CD8-positive, alpha-beta memory T cell (primary cell): ENCODE results near the gene TBC1D7. TPM values are rescaled to one million over a fixed set of nuclear protein-coding genes. Genes with fewer than 3 reads are reported as not detected.
A peak's percentile ranks its signal among the peaks of the same experiment; 100 is the strongest.
"Not testable (repeated sequence)": the region's sequence is repeated elsewhere in the genome, so short reads cannot be mapped to it uniquely, and the experiment has no call there.

Experiments
- CTCF ChIA-PET: fragments of 350-600 bp; sonication (Branson Sonifier 250); formaldehyde crosslinking; loops from one replicate; lab custom pipeline; 2021; ENCODE audit warnings: antibody characterized with exemption; lab: Charles Lee
- POLR2A ChIA-PET: fragments of 350-600 bp; sonication (Branson Sonifier 250); formaldehyde crosslinking; loops from one replicate; lab custom pipeline; 2021; ENCODE audit warnings: antibody characterized with exemption; lab: Charles Lee
- DNase-seq, 5 donors: peaks; one replicate each; pipeline versions ENCODE4 v3.0.0 to v3.0.0-alpha.2; 2020 to 2022; ENCODE audit warnings: mixed read lengths in 1 of 5
- H3K27ac ChIP-seq: one replicate; pipeline ENCODE4 v1.7.0; 2013; ENCODE audit warnings: low read depth, mild to moderate bottlenecking, low read length, moderate library complexity
- H3K27me3 ChIP-seq: 2 replicates; pipeline ENCODE4 v1.7.0; 2013; ENCODE audit warnings: low read length, mild to moderate bottlenecking; ENCODE audit not compliant: insufficient read depth, poor library complexity, severe bottlenecking
- H3K36me3 ChIP-seq: 2 replicates; pipeline ENCODE4 v1.7.0; 2013; ENCODE audit warnings: mild to moderate bottlenecking, low read length, moderate library complexity; ENCODE audit not compliant: insufficient read depth
- H3K4me1 ChIP-seq: 2 replicates; pipeline ENCODE4 v1.7.0; 2013; ENCODE audit warnings: mild to moderate bottlenecking, low read length, moderate library complexity; ENCODE audit not compliant: insufficient read depth
- H3K4me3 ChIP-seq: 2 replicates; pipeline ENCODE4 v1.7.0; 2013; ENCODE audit warnings: mild to moderate bottlenecking, low read length
- H3K9me3 ChIP-seq: 2 replicates; pipeline ENCODE4 v1.7.0; 2013; ENCODE audit warnings: mild to moderate bottlenecking, low read length
- H3K27ac Mint-ChIP-seq, 8 donors: one replicate each; pipeline ENCODE4 v1.8.0; 2020 to 2021; ENCODE audit warnings: mixed read lengths in 8 of 8, mild to moderate bottlenecking in 6 of 8, inconsistent platforms in 3 of 8, moderate library complexity in 3 of 8
- H3K27me3 Mint-ChIP-seq, 2 donors: one replicate each; pipeline ENCODE4 v1.8.0; 2020 to 2021; ENCODE audit warnings: mixed read lengths in 2 of 2, mild to moderate bottlenecking in 1 of 2, moderate library complexity in 1 of 2
- H3K36me3 Mint-ChIP-seq, 3 donors: one replicate each; pipeline ENCODE4 v1.8.0; 2020 to 2021; ENCODE audit warnings: mixed read lengths in 3 of 3, inconsistent platforms in 1 of 3, mild to moderate bottlenecking in 1 of 3
- H3K4me1 Mint-ChIP-seq, 3 donors: one replicate each; pipeline ENCODE4 v1.8.0; 2020 to 2021; ENCODE audit warnings: mixed read lengths in 3 of 3, inconsistent platforms in 1 of 3, mild to moderate bottlenecking in 1 of 3
- H3K4me3 Mint-ChIP-seq, 7 donors: one replicate each; pipeline ENCODE4 v1.8.0; 2020 to 2021; ENCODE audit warnings: mixed read lengths in 7 of 7, mild to moderate bottlenecking in 6 of 7, moderate library complexity in 4 of 7, inconsistent platforms in 2 of 7
- H3K9me3 Mint-ChIP-seq, 5 donors: one replicate each; pipeline ENCODE4 v1.8.0; 2020 to 2022; ENCODE audit warnings: mixed read lengths in 5 of 5, mild to moderate bottlenecking in 3 of 5, moderate library complexity in 2 of 5, inconsistent platforms in 1 of 5
- polyA plus RNA-seq: library from polyadenylated mRNA; unstranded; fragments of 300-500 nt; fragmentation: Illumina TruSeq; gene quantifications from one replicate; pipeline ENCODE4 v1.2.3, GENCODE V29; 2021
- total RNA-seq, 2 experiments: library from RNA; stranded (reverse); gene quantifications; one replicate each; pipeline ENCODE4 v1.2.3, GENCODE V29; 2021

Gene TBC1D7
- total and polyA plus RNA-seq, 3 experiments from 2014 or later, result 14.9 to 23.2 (median 21.8) TPM

DNA sequence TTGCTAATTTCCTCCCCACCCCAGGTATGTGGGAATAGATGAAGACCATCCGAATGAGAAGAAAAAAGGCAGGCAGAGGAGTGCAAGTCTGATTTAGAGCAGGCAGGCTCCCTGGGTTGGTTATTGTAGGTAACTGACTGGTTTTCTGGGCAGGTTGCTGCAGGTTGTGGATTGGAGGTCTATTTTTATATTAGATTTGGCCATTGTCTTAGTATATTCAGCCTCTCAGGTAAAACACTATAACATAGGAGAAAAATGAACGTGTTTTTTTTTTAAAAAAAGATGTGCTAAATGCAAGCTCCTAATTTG lies 492 bp upstream of the TBC1D7 start:
- no peaks in the 10 kb centered on the region for H3K9me3 ChIP-seq
- Mint-ChIP-seq H3K4me1 (peaks cover 23 to 39% (median 28%) of the 10 kb centered on the region in 3 donors), H3K36me3 (peaks cover 0 to 30% (median 9%) of the 10 kb centered on the region in 3 donors), H3K27ac (peak overlapping the region; percentile 87 to 99 (median 98)), H3K27me3 (no peaks in the 10 kb centered on the region), H3K4me3 (peak overlapping the region; percentile 91 to 98 (median 96)), H3K9me3 (no peaks in the 10 kb centered on the region)
- H3K27me3 ChIP-seq, result no peaks in the 10 kb centered on the region
- peaks cover 17% of the 10 kb centered on the region for H3K4me1 ChIP-seq
- ChIA-PET POLR2A (interaction anchor here (0.6 to 3.0 kb wide), 12 partner anchors 12 to 434 kb away, joined by 3 to 23 read pairs (median 4); partner anchors contain the start of genes GFOD1, NOL7 and SIRT5), CTCF (interaction anchor here (1.0 to 1.8 kb wide), 9 partner anchors 9 to 738 kb away, joined by 3 to 12 read pairs (median 3); partner anchors contain the start of genes NOL7 and SIRT5)
- no peaks in the 10 kb centered on the region for H3K36me3 ChIP-seq
- peak overlapping the region; percentile 91 for H3K27ac ChIP-seq
- no peak for DNase-seq
- H3K4me3 ChIP-seq, result peak overlapping the region; percentile 89

DNA sequence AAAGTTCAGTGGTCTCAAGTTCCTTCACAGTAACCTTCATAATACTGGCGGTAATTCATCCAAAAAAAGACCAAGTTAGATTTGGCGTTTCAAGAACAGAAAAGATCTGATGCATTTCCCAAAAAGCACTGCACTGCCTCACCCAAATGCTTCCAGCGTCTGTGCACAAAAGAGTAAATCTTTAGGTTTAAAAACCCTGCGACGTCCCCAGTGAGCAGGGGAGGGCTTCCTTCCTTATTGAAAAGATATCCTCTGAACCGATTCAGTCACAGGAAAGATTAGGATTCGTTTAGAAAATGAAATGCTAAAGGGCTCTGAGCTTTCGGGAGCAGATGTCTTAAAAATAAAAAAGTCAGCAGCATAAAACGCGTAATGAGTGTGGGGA lies 654 bp downstream of the TBC1D7 start:
- ChIA-PET CTCF (interaction anchor here (1.4 to 1.7 kb wide), 3 partner anchors 10 to 212 kb away, joined by 3 to 7 read pairs (median 4); no protein-coding TSS in a partner anchor), POLR2A (interaction anchor here (1.5 to 3.0 kb wide), 3 partner anchors 11 to 288 kb away, joined by 3 to 23 read pairs (median 18); partner anchors contain the start of genes NOL7 and SIRT5)
- Histone ChIP-seq H3K4me1 (peaks cover 17% of the 10 kb centered on the region), H3K9me3 (no peaks in the 10 kb centered on the region), H3K27ac (peak overlapping the region; percentile 91), H3K27me3 (no peaks in the 10 kb centered on the region), H3K4me3 (peak overlapping the region; percentile 89), H3K36me3 (no peaks in the 10 kb centered on the region)
- DNase-seq, result no peak
- Mint-ChIP-seq H3K27ac (peak overlapping the region; percentile 87 to 99 (median 98)), H3K4me3 (peak overlapping the region; percentile 91 to 98 (median 96)), H3K27me3 (no peaks in the 10 kb centered on the region), H3K4me1 (peaks cover 23 to 39% (median 28%) of the 10 kb centered on the region in 3 donors), H3K9me3 (no peaks in the 10 kb centered on the region), H3K36me3 (peaks cover 0 to 39% (median 13%) of the 10 kb centered on the region in 3 donors)

DNA sequence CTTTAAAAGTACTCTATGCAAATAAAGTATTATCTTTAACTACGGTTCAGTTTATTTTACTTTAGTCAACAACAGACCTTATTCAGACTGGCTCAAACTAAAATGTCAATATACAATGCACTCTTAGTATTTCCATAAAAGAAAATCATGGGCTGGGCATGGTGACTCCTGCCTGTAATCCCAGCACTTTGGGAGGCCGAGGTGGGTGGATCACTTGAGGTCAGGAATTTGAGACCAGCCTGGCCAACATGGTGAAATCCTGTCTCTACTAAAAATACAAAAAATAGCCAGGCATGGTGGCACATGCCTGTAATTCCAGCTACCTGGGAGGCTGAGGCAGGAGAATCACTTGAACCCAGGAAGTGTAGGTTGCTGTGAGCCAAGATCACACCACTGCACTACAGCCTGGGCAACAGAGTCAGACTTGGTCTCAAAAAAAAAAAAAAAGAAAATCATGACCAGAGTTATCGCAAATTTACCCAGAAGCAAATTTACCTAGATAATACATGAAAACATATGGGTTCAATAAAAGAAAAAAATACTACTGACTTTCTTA lies 2.2 kb downstream of the TBC1D7 start:
- peaks cover 17% of the 10 kb centered on the region for H3K4me1 ChIP-seq
- H3K36me3 ChIP-seq, POLR2A ChIA-PET, CTCF ChIA-PET, H3K27ac ChIP-seq, H3K27me3 ChIP-seq, H3K27me3 Mint-ChIP-seq, H3K9me3 ChIP-seq, H3K9me3 Mint-ChIP-seq, H3K4me3 ChIP-seq, DNase-seq: not testable (repeated sequence)
- Mint-ChIP-seq H3K4me1 (peaks cover 23 to 34% (median 28%) of the 10 kb centered on the region in 3 donors), H3K27ac (peak overlapping the region in 1 of 8 donors; percentile 87), H3K36me3 (peaks cover 5 to 52% (median 15%) of the 10 kb centered on the region in 3 donors), H3K4me3 (peak overlapping the region in 1 of 7 donors; percentile 60)

DNA sequence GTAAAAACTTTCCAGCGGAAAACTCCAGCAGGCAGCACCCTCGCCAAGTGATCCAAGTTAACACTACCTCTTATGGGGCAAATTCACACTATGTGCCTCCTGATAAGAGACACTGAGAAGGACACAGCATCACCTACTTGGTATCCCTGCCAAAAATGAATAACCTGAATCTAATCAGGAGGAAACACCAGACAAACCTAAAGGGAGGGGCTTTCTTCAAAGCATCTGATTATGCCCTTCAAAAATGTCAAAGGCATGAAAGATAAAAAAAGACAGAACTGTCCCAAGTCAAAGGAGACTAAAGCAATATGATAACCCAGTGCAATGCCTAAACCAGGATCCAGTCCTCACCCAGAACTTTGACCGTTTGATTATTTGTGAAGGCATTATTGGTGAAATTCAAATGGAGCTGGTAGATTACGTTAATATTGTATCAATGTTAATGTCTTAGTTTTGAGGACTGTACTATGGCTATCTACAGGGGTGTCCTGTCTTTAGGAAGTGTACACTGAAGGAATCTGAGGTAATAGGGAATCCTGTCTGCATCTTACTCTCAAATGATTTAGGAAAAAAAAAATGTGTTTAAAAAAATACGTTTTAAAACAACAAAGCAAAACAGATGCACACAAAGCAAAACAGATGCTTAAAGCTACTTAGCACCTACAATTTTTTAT lies 8.3 kb downstream of the TBC1D7 start:
- no peak overlapping the region for H3K4me3 ChIP-seq
- H3K4me1 ChIP-seq, result no peaks in the 10 kb centered on the region
- no peak overlapping the region for H3K4me3 Mint-ChIP-seq
- H3K36me3 Mint-ChIP-seq, result peaks cover 12 to 89% (median 45%) of the 10 kb centered on the region in 3 donors
- H3K4me1 Mint-ChIP-seq, result no peaks in the 10 kb centered on the region
- ChIA-PET POLR2A (no interaction called here), CTCF (no interaction called here)
- no peaks in the 10 kb centered on the region for H3K9me3 Mint-ChIP-seq
- peaks cover 30% of the 10 kb centered on the region for H3K36me3 ChIP-seq
- no peaks in the 10 kb centered on the region for H3K27me3 Mint-ChIP-seq
- no peak overlapping the region for H3K27ac ChIP-seq
- no peaks in the 10 kb centered on the region for H3K27me3 ChIP-seq
- DNase-seq, result no peak
- no peaks in the 10 kb centered on the region for H3K9me3 ChIP-seq
- H3K27ac Mint-ChIP-seq, result no peak overlapping the region

DNA sequence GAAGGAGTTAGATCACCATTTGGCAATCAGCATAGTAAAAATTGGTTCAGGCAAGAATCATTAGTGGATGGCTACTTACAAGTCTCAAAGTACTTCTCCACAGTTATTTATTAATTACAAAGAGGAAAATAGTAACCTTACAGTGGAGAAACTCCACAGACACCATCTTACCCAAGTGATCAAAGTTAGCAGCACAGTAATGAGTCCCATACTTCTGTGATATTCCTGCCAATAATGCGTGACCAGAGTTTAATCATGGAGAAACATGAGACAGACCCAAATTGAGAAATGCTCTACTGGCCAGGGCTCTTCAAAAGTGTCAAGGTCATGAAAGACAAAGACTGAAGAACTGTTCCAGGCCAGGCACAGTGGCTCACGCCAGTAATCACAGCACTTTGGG lies 9.5 kb downstream of the TBC1D7 start:
- Histone ChIP-seq H3K36me3 (peaks cover 30% of the 10 kb centered on the region), H3K4me3 (no peak overlapping the region), H3K27me3 (no peaks in the 10 kb centered on the region), H3K27ac (no peak overlapping the region), H3K4me1 (no peaks in the 10 kb centered on the region), H3K9me3 (no peaks in the 10 kb centered on the region)
- no peaks in the 10 kb centered on the region for H3K27me3 Mint-ChIP-seq
- CTCF ChIA-PET, result no interaction called here
- peaks cover 14 to 90% (median 39%) of the 10 kb centered on the region in 3 donors for H3K36me3 Mint-ChIP-seq
- no peak overlapping the region for H3K27ac Mint-ChIP-seq
- POLR2A ChIA-PET, result no interaction called here
- DNase-seq, result no peak
- H3K9me3 Mint-ChIP-seq, result no peaks in the 10 kb centered on the region
- H3K4me3 Mint-ChIP-seq, result no peak overlapping the region
- no peaks in the 10 kb centered on the region for H3K4me1 Mint-ChIP-seq

DNA sequence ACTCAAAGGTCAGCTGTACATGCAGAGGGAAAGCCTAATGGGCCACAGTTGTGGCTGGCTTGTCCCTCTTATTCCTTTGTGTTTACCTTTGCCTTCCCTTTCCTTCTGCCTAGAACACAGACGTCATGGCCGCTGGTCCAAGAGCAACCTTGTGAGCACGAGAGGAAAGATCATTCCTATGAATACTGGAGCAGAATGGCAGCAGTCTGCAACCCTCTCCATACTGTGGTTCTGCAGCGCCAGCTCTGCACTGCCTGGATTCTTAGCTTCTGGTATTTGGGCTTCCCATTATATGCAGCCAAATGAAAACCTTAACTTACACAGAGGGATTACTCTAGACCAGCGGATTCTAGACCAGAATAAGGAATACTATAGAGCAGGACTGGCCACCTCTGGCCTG lies 12.4 kb downstream of the TBC1D7 start:
- ChIA-PET POLR2A (no interaction called here), CTCF (no interaction called here)
- Mint-ChIP-seq H3K36me3 (peaks cover 11 to 89% (median 43%) of the 10 kb centered on the region in 3 donors), H3K27ac (peak overlapping the region in 1 of 8 donors; percentile 61), H3K4me3 (no peak overlapping the region), H3K27me3 (no peaks in the 10 kb centered on the region), H3K9me3 (no peaks in the 10 kb centered on the region), H3K4me1 (no peaks in the 10 kb centered on the region)
- no peak for DNase-seq
- Histone ChIP-seq H3K36me3 (peaks cover 27% of the 10 kb centered on the region), H3K9me3 (no peaks in the 10 kb centered on the region), H3K4me3 (no peak overlapping the region), H3K4me1 (no peaks in the 10 kb centered on the region), H3K27me3 (no peaks in the 10 kb centered on the region), H3K27ac (no peak overlapping the region)

DNA sequence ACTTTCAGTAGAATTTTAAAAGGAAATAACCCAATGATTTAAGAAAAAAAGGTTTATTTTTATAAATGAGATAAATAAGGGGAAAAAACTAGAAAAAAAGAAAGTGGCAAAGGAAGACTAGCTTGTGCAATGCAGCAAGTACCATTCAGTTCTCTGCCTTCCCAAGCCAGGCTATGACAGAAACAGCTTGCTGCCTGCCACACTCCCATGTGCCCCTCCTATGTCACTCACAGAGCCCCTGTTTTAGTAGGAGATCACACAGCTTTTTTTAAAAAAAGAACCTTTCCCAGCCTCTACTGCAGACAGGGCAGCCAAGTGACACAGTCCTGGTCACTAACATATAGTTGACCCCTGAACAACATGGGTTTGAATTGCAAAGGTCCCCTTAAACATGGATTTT lies 13.5 kb downstream of the TBC1D7 start:
- Histone ChIP-seq H3K27ac (no peak overlapping the region), H3K27me3 (no peaks in the 10 kb centered on the region), H3K36me3 (peaks cover 23% of the 10 kb centered on the region), H3K4me3 (no peak overlapping the region), H3K9me3 (no peaks in the 10 kb centered on the region), H3K4me1 (no peaks in the 10 kb centered on the region)
- H3K27ac Mint-ChIP-seq, result peak overlapping the region in 2 of 8 donors; percentile 17 to 43
- CTCF ChIA-PET, result no interaction called here
- no peaks in the 10 kb centered on the region for H3K4me1 Mint-ChIP-seq
- POLR2A ChIA-PET, result no interaction called here
- no peak overlapping the region for H3K4me3 Mint-ChIP-seq
- no peaks in the 10 kb centered on the region for H3K27me3 Mint-ChIP-seq
- DNase-seq, result no peak
- peaks cover 8 to 86% (median 39%) of the 10 kb centered on the region in 3 donors for H3K36me3 Mint-ChIP-seq
- no peaks in the 10 kb centered on the region for H3K9me3 Mint-ChIP-seq

DNA sequence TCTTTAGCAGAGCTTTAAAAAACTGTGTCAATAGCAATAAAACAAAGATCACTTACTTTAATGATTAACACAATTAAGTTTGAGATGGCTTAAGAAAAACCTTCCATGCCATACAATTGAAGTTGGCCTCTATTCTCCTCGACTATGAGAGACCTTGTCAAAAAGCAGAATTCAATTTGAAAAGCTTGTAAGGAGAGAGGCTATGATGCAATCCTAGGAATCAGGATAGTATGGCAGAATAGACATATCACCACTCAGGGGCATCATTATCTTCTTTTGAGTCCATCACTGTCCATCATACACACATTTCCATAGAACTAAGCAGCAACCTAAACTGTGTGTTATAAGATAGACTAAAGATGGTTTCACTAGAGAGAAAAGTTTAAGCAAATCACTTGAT lies 17.2 kb downstream of the TBC1D7 start:
- Mint-ChIP-seq H3K9me3 (no peaks in the 10 kb centered on the region), H3K36me3 (peaks cover 13 to 89% (median 37%) of the 10 kb centered on the region in 3 donors), H3K27me3 (no peaks in the 10 kb centered on the region), H3K4me1 (no peaks in the 10 kb centered on the region), H3K27ac (no peak overlapping the region), H3K4me3 (no peak overlapping the region)
- no peak for DNase-seq
- no peaks in the 10 kb centered on the region for H3K27me3 ChIP-seq
- H3K4me1 ChIP-seq, result no peaks in the 10 kb centered on the region
- no peaks in the 10 kb centered on the region for H3K9me3 ChIP-seq
- no peak overlapping the region for H3K4me3 ChIP-seq
- ChIA-PET POLR2A (interaction anchor here (1.5 kb wide), 1 partner anchor 17 kb away, joined by 4 read pairs; the partner anchor contains the start of gene TBC1D7), CTCF (no interaction called here)
- no peak overlapping the region for H3K27ac ChIP-seq
- peaks cover 24% of the 10 kb centered on the region for H3K36me3 ChIP-seq
